Cortex of kidney (tissue), 1 donor: ENCODE data around the gene SART3.
"Not testable (repeated sequence)": the region's sequence is repeated elsewhere in the genome, so short reads cannot be mapped to it uniquely, and the experiment has no call there.

Experiments used
- DNase-seq: peaks from one replicate; lab custom pipeline; 2025; lab: John Stamatoyannopoulos, UW

SART3 gene

DNA sequence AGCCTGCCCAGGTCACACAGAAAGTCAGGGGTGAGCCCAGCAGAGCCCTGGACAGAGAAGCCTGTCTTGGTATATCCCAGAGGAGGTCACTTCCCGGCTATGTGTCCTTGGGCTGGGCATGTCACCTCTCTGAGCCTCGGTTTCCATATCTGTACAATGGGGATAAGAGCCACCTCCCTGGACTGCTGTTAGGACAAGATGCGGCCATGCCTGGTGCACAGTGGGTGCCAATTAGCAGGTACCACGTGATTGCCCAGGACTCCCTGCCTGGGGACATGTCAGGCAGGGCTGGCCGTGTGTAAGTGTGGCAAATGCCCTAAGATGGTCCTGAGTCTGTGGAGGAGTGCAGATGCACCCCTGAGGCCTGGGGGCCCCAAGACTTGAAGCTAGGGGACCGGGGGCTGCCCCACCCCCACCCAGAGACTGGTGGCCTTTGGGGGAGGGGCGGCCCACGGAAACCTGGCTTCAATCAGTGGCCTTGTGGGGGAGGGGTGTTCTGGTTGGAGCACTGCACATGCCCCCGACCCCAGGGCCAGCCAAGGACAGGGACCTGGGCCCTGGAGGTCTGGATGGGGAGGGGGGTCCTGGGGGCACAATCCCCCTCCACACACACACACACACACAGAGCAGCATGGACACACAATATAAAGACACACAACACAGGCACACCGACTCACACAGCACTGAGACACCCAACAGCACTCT is 36.0 kb upstream of the SART3 start:
- DNase-seq, result no peak

DNA sequence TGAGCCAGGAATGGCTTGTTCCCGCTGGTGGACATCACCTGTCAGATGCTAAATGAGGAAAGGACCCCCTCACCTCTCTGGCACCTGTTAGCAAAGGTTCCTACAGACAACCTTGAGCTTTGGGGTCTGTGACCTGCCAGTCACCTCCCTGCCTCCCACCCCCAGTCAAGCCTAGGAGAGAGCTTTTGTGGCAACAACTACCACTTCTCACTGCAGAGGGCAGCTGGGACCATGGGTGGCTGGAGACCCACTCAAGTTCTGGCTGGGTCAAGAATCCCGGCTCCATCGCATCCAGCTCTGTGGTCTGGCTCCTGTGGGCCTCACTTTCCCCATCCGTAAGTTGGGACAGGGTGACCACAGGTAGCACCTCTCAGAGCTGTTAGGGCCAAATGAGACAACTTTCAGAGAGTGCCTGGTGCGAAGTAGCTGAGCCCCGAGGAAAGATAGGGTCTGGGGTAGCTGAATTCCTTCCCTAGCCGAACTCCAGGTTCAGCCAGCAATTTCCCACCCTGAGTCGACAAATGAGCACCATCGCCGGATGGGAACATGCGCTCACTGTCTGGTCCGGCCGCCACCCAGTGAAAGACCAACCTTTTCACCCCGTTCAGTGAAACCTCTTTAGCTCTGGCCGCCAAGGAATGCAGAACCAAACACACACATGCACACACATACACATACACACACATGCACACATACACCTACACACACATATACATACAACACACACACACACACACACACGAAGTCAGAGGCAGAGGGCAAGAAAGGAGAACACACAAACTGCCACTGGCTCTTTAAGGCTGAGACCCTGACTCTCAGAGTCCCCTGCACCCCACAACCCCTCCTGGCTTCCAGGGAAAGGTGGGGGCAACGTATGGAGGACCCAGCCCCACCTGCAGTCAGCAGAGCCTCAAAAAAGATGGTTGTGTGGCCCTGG is 35.0 kb upstream of the SART3 start:
- DNase-seq, result no peak

DNA sequence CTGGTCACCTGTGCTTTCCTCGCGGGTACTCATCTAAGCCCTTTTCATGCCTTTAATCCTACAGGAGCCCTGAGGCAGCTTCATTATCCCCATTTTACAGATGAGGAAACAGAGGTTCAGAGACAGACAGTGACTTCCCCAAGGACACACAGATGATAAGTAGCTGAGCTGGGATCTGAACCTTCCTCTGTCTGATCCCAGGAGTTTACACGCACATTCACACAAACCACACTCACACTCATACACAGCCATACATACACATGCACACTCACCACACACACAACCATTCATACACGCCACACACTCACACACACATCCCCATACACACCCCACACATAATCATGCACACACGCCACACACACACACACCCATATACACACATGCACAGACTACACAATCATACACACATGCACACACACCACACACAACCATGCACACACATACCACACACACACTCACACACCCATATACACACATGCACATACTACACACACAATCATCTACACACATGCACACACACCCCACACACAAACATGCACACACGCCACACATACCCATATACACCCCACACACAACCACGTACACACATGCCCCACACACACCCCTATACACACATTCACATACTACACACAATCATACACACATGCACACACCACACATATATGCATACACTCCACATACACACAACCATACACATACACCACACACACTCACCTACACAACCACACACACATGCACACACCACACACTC is 34.2 kb upstream of the SART3 start:
- no peak for DNase-seq

DNA sequence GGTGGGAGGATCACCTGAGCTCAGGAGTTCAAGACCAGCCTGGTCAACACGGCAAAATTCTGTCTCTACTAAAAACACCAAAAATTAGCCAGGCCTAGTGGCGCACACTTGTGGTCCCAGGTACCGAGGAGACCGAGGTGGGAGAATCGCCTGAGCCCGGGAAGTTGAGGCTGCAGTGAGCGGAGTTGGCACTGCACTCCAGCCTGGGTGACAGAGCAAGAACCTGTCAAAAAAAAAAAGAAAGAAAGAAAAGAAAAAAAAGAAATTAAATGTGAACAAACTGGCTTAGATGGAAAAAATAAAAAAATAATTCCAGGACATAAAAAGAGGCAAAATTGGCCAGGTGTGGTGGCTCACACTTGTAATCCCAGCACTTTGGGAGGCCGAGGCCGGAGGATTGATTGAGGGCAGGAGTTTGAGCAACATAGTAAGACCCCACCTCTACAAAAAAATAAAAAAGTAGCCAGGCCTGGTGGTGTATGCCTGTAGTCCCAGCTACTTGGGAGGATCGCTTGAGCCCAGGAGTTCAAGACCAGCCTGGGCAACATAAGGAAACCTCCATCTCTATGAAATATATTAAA is 33.4 kb upstream of the SART3 start:
- no peak for DNase-seq

DNA sequence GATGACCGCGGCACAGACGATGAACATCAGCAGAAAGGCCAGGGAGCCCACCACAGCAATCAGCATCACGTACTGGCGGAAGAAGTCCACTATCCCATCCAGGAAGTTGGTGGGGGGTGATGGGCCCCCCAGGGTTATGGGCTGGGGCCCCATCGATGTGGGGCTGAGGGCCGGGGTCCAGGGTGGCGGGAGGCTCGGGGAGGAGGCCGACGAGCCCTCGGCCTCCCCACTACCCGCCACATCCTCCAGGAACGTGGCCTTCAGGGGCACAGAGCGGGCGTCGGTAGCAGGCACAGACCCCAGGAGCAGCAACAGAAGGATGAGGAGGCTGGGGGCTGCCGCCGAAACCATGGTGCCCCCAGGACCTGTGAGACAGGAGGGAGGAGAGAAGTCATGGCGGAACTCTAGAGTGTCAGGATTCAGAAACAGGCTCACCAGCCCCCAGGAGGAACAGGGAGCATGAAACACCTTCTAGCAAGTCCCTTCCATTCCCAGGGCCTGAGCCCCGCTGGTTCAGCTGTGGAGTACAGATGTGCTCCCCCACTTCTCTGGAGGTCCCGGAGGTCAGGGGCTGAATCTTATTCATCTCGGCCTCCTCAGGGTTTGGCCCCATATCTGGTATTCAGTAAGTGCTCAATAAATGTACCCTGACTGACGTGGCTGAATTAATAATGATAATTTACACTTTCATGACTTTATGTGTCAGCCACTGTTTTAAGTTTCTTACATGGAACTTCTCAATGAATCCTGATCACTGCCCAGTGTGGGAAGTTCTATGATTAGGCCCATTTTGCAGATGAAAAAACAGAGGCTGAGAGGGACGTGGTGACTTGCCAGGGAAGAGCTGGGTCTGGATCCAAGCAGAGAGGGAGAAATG is 31.3 kb upstream of the SART3 start:
- no peak for DNase-seq

DNA sequence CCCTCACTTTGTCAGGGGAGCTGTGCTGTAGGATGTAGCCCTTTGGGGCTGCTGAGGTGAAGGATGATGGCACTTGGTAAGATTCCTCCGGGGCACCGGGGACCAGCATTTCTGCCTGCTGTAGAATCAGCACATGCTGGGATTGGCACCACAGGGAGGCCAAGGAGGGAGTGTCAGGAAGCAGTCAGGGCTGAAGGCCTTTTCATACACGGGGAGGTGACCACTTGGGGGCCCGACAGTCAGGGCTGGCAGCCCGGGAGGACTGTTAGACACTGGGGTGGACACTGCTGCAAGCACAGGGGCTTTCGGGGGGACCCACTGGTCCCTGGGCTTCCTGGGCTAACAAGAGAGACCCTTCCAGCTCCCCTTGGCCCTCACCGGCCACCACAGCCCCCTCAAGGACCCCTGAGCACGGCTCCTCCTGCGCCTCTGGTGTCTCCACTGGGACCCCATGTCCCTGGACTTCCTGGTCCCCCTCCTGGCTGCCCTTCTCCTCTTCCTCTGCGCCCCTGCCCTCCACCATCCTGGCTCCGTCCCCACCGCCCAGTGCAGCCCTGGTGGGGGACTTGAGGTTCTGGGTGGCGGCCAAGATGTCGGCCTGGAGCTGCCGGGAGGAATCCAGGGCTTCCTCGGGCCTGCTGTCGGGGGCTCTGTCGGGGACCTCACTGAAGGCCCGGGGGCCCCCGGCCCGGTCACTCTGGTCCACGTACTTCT is 30.5 kb upstream of the SART3 start:
- no peak for DNase-seq

DNA sequence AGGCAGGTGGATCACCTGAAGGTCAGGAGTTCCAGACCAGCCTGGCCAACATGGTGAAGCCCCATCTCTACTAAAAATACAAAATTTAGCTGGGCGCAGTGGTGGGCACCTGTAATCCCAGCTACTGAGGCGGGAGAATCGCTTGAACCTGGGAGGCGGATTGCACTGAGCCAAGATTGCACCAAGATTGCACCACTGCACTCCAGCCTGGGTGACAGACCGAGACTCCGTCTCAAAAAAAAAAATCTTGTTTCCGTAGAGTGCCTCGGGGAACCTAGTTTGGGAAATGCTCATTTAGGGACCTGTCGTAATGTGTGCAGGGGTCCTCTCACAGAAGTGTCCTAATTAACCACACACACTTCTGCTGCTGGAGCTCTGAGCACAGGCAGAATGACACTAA is 29.5 kb upstream of the SART3 start:
- not testable (repeated sequence) for DNase-seq

DNA sequence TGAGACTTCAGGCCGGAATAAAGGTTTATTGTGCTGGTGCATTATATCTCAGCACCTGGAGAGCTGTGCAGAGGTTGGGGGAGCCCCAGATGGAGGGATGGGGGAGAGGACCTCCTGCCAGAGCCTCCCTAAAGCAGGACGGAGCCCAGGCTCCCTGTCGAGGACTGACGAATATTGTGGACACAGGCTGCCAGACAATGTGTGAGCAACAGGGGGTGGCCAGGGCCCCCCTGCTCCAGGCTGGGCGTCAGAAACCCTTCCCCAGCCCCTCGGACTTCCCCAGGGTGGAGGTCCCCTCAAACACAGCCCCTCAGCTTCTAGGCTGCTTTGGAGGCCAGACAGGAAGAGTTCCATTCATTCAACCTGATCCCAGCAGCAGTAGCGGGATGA is 28.9 kb upstream of the SART3 start:
- no peak for DNase-seq

DNA sequence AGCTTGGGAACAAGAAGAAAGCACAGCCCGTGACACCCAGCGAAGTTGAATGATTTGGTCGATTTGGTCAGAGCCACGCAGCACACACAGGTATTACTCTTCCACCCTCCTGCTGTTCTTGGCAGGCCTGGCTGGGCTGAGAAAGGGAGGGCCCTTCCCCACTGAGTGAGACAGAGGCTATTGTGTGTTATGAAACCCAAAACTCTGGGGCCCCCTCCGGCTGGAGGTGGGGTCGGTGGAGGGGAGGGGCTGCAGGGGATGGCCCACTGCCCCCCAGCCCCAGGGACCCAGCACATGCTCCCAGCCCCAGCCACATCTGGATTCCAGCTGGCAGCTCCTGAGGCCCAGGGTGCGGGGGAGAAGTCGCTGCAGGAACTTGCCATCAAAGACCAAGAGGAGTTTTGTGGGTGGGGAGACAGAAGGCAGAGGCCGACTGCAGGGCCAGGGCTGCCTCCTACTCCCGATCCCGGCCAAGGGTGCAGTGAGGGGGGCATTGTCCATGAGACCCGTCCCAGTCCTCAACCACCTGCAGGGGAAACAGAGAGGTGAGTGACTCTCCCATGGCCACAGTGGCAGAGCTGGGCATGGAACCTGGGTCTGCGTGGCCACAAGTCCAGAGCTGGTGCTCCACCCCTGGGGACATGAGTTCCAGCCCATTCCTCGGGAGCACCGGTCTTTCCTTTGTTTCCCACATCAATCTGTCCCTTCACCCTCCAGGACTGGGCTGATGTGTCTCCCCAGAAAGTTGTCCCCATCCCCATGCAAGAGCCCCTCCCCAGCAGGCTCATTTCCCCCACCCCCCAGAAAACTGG is 28.3 kb upstream of the SART3 start:
- no peak for DNase-seq

DNA sequence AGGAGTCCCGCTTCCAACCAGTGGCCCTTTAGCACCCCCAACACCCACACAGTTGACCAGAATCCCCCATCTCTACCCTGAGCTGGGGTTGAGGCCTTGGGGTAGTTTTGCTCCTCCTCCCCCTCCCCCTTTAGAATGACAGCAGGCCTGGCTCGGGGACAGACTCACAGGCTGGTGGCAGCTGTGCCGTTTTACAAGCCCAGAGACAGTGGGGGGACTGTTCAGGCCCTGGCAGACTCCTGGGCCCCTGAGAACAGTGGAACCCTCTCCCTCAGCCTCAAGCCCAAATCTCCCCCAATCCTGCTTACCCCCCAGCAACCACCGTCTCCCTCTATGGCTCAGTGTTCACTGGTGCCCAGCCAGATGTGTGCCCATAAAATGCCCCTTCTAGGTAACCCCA is 26.9 kb upstream of the SART3 start:
- no peak for DNase-seq

DNA sequence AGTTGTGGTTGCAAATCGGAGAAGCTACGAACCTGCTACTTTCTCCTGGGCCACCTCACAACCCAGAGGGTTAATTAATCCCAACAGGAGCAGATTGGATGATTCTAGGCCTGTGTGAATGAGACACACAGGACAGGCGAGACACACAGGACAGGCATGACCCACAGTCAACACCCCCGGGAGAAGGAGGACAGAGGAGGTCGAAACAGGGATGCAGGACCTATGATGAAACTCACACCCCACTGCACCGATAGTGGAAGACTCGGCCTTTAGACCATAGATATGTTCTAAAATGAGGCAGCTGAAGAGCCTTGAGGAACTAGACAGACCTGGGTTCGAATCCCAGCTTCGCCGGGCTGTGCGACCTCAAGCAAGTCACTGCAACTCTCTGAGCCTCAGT is 25.3 kb upstream of the SART3 start:
- DNase-seq, result no peak

DNA sequence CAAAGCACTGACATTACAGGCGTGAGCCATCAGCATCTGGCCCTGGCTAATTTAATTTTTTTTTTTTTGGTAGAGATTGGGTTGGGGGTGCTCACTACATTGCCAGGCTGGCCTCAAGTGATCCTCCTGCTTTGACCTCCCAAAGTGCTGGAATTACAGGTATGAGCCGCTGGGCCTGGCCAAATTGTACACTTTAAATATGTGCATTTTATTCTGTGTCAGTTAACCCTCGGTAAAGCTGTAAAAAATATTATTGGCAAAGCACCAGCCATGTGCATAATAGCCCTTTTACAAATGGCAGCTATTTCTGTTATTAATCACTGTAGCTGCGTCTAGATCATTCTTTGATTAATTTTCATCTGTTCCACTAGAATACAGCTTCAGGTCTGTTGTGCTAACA is 24.9 kb upstream of the SART3 start:
- DNase-seq, result no peak

DNA sequence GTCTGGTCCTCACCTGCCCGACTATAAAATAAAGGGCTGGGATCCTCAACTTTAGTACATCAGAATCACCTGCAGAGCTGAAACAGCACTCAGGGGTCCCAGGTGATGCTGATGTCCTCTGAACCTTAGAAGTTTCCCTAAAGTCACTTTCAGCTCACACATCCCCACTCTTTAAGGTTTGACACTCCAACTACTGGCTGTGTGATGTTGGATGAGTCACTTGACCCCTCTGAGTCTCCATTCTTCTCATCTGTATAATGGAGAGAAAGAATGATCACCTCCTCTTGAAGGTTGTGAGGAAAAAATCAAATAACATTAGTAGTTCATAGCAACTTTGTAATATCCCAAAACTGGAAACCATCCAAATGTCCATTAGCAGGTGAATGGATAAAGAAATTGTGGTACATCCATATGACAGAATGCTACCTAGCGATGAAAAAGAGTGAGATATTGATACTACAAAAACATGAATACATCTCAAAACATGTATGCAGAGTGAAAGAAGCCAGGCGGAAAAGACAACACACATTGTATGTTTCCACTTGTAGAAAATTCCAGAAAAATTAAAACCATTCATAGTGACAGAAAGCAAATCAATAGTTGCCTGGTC is 23.6 kb upstream of the SART3 start:
- DNase-seq, result no peak

DNA sequence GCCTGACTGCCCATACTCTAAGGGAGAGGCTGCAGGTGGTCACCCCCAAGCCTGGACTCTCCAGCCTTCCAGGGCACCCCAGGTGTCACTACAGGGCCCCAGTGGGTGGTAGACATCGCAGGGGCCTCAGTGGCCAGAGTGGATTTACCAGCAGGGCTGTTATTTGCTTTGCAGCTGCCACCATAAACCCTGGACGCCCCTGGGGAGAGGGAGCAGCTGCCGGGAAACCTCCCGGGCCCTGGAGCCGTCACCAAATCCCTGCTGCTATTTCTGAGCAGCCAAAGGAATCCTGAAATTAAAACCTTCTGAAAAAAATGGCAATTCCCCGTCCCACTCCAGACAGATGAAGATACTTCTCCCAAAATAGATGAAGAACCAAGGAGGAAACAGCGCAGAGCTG is 23.0 kb upstream of the SART3 start:
- no peak for DNase-seq

DNA sequence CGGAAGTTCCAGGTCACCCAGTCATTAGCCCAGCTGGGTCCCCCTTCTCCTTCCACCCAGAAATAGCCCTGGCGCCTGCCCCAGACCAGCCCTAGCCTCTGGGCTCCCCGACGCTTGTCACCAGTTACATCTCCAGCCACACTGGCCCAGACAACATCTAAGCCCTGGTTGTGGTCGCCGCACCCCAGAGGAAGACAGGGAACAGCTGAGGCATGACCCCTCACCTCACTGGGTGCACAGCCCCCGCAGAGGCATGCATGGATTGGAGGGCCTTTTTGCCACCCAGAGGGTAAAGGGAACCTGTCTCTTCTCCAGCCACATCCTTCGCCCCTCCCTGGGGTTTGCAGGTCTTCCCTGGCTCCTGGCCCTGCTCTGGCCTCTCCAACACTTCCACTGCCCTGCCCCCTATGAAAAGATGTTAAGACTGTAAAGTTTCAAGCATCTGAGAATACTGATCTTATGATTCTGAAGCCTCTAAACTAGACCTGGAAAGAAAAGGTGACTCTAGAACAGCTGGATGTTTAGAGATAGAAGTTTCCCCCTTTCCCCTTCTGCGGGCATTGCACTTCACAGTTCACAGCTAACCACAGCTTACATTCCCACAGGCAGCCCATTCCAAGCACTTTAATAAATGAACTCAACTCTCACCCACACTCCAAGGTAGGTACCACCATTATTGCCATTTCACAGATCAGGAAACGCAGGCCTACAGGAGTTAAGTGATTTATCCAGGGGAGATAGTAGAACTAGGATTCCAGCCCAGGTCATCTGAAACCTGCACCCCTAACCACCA is 22.2 kb upstream of the SART3 start:
- no peak for DNase-seq

DNA sequence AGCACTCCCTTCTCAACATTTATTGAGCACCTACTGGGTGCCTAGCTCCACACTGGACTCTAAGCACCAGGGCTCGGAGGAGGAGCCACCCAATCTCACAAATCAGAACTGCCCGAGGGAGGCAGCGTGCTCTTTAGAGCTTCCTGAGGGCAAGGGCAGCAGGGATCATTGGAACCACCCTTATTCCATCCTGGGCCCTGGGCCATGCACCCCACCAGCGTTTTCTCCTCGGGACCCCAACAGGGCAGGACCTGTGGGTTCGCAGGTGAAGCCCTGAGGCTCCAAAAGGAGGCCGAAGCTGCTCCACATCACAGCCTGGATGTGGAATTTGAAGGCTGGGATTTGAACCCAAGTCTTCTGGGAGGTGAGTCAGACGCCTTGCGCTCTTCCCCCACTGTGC is 21.5 kb upstream of the SART3 start:
- DNase-seq, result no peak

DNA sequence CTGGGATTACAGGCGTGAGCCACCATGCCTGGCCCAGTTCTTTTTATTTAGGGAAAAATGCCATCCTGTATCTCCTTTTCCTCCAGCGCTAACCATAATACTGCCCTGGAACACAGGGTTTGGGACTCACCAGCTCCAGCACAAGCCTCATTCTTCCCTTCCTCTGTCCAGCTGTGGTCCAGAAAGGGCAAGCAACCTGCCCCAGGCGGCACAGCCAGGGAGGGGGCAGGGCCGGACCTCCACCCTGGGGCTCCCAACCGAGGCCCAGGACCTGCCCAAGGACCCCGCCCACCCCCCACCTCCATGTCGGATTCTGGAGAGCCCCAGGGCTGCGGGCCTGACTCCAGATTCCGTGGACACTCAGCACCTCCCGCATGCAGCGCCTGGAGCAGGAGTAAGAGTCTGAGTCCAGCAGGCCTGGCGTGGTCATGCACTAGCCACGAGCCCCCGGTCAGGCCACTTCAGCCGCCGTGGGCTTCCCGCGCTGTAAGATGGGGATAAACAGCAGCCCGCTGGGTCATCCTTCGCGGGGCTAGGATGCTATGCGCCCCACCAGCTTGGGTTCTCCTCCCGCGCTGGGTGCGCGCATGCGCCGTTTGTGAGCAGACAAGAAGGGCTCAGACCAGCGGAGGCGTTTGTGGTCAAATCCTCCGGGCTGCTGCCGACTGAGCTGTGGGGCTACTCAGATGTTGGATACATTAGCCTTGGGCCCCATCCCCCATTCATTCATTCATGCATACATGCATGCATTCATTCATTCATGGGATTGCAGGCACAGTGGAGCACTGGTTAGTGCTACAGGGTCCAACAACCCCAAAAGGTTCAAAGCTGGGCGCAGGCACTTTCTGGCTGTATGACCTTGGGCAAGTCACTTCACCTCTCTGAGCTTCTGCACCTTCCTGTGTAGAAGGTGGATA is 20.6 kb upstream of the SART3 start:
- no peak for DNase-seq
